Loucy (cell line): ENCODE data around the gene PCED1B.

Experiments
- H2AFZ ChIP-seq: fragments of 200-600 bp; sonication (generic); 2 replicates; pipeline ENCODE4 v1.6.0; 2016; ENCODE audit warnings: antibody characterized with exemption, mild to moderate bottlenecking, low read length, moderate library complexity
- H3F3A ChIP-seq: fragments of 200-600 bp; 2 replicates; pipeline ENCODE4 v1.6.0; 2016; ENCODE audit warnings: antibody characterized with exemption, low read depth, mild to moderate bottlenecking
- H3K27me3 ChIP-seq: fragments of 200-600 bp; sonication (generic); 2 replicates; pipeline ENCODE4 v1.6.1; 2014; ENCODE audit warnings: low read length, mild to moderate bottlenecking; ENCODE audit not compliant: insufficient read depth, poor library complexity, severe bottlenecking
- H3K36me3 ChIP-seq: fragments of 200-600 bp; sonication (generic); 2 replicates; pipeline ENCODE4 v1.6.1; 2016; ENCODE audit warnings: low read length; ENCODE audit not compliant: insufficient read depth
- H3K4me1 ChIP-seq: fragments of 200-600 bp; sonication (generic); 2 replicates; pipeline ENCODE4 v1.5.1; 2014; ENCODE audit warnings: low read length, mild to moderate bottlenecking; ENCODE audit not compliant: insufficient read depth, poor library complexity, severe bottlenecking
- H3K4me2 ChIP-seq: fragments of 200-600 bp; sonication (generic); 2 replicates; pipeline ENCODE4 v1.6.0; 2014; ENCODE audit warnings: antibody characterized with exemption, low read length, low read depth, mild to moderate bottlenecking; ENCODE audit not compliant: poor library complexity, severe bottlenecking
- H3K4me3 ChIP-seq: fragments of 200-600 bp; sonication (generic); 2 replicates; pipeline ENCODE4 v1.5.1; 2014; ENCODE audit warnings: low read length, mild to moderate bottlenecking, mixed read lengths; ENCODE audit not compliant: poor library complexity, severe bottlenecking
- H3K79me2 ChIP-seq: fragments of 200-600 bp; sonication (generic); 2 replicates; pipeline ENCODE4 v1.6.1; 2014; ENCODE audit warnings: low read length; ENCODE audit not compliant: insufficient read depth
- H3K9ac ChIP-seq: fragments of 200-600 bp; sonication (generic); 2 replicates; pipeline ENCODE4 v1.6.0; 2014; ENCODE audit warnings: mild to moderate bottlenecking, low read depth, low read length, moderate library complexity; ENCODE audit not compliant: poor library complexity, severe bottlenecking
- H3K9me2 ChIP-seq: fragments of 200-600 bp; sonication (generic); replicated peaks from 2 replicates; pipeline ENCODE4 v1.6.1; 2016; ENCODE audit warnings: low read depth, low read length, mixed read lengths
- H3K9me3 ChIP-seq: fragments of 200-600 bp; sonication (generic); 2 replicates; pipeline ENCODE4 v1.6.1; 2014; ENCODE audit warnings: mild to moderate bottlenecking, antibody characterized with exemption, low read length, low read depth; ENCODE audit not compliant: insufficient read depth
- H4K20me1 ChIP-seq: fragments of 200-600 bp; sonication (generic); 2 replicates; pipeline ENCODE4 v1.6.0; 2014; ENCODE audit warnings: antibody characterized with exemption, low read length, mild to moderate bottlenecking; ENCODE audit not compliant: insufficient read depth, poor library complexity, severe bottlenecking
- EZH2phosphoT487 ChIP-seq: fragments of 200-600 bp; IDR thresholded peaks from 2 replicates; pipeline ENCODE4 v1.6.1; 2018; ENCODE audit warnings: antibody characterized with exemption, mild to moderate bottlenecking, moderate library complexity, borderline replicate concordance
- TF ChIP-seq, protein P1 (sequence below): fragments of 200-600 bp; sonication (generic); conservative IDR thresholded peaks from 2 replicates; pipeline ENCODE4 v1.5.1; 2014; ENCODE audit warnings: mild to moderate bottlenecking, antibody characterized with exemption, low read length

Gene PCED1B, protein sequence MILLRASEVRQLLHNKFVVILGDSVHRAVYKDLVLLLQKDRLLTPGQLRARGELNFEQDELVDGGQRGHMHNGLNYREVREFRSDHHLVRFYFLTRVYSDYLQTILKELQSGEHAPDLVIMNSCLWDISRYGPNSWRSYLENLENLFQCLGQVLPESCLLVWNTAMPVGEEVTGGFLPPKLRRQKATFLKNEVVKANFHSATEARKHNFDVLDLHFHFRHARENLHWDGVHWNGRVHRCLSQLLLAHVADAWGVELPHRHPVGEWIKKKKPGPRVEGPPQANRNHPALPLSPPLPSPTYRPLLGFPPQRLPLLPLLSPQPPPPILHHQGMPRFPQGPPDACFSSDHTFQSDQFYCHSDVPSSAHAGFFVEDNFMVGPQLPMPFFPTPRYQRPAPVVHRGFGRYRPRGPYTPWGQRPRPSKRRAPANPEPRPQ

DNA sequence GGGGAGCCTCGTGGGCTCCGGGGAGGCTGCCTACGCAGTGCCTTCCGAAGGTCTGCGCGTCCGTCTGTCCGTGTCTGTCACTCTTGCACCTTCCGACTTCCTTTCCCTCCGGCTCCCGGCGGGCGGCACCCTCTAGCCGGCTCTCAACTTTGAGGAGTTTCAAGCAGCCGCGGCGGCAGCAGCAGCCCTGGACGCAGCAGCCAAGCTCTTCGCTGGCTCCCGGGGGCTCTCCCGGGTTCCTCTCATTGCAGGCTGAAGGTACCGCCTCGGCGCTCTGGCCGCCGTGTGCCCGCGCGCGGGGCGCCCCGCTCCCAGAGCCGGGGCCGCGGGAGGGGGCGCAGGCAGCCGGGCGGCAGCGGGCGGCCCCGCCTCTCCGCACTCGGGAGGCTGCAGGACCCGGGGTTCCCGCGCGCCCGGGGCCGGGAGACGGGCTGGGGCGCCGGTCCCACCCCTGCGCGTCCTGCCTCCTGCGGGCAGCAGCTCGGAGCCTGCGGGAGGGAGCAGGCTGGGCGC, at the start of gene PCED1B, which contains the start of gene AMIGO2:
Gene PCED1B, plus strand, starts transcription at position 154 of the 513 bp plus-strand sequence. CDS start 155,443 bp downstream, outside the sequence.
Gene AMIGO2, minus strand, starts transcription at position 492 of the 513 bp plus-strand sequence. CDS start 957 bp downstream, outside the sequence.
- Histone ChIP-seq H3K9me2 (no peaks in the 10 kb centered on the region), H2AFZ (peak within 1 kb of the TSS; percentile 93), H3K4me3 (peak within 1 kb of the TSS; percentile 78), H3K79me2 (no peaks in the 10 kb centered on the region), H3F3A (peaks cover 9% of the 10 kb centered on the region), H3K36me3 (no peaks in the 10 kb centered on the region), H3K4me1 (peaks cover 25% of the 10 kb centered on the region), H4K20me1 (no peaks in the 10 kb centered on the region), H3K9ac (peak within 1 kb of the TSS; percentile 67), H3K4me2 (peak within 1 kb of the TSS; percentile 93), H3K27me3 (no peaks in the 10 kb centered on the region), H3K9me3 (no peaks in the 10 kb centered on the region)
- TF ChIP-seq, protein P1, sequence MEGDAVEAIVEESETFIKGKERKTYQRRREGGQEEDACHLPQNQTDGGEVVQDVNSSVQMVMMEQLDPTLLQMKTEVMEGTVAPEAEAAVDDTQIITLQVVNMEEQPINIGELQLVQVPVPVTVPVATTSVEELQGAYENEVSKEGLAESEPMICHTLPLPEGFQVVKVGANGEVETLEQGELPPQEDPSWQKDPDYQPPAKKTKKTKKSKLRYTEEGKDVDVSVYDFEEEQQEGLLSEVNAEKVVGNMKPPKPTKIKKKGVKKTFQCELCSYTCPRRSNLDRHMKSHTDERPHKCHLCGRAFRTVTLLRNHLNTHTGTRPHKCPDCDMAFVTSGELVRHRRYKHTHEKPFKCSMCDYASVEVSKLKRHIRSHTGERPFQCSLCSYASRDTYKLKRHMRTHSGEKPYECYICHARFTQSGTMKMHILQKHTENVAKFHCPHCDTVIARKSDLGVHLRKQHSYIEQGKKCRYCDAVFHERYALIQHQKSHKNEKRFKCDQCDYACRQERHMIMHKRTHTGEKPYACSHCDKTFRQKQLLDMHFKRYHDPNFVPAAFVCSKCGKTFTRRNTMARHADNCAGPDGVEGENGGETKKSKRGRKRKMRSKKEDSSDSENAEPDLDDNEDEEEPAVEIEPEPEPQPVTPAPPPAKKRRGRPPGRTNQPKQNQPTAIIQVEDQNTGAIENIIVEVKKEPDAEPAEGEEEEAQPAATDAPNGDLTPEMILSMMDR, result peak; percentile 57
- no peak for TF ChIP-seq EZH2phosphoT487

DNA sequence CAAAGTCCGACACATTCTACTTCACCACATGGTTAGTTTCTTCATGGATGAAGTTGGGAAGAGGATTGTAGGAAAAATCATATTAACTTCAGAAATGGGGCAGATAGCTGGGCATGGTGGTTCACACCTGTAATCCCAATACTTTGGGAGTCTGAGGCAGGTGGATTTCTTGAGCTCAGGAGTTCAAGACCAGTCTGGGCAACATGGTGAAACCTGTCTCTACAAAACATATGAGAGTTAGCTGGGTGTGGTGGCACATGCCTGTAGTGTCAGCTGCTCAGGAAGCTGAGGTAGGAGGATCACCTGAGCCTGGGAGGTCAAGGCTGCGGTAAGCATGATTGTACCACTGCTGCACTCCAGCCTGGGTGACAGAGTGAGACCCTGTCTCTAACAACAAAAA, 49.5 kb upstream of the PCED1B start:
- Histone ChIP-seq H2AFZ (no peak overlapping the region), H3K36me3 (no peaks in the 10 kb centered on the region), H3F3A (no peaks in the 10 kb centered on the region), H4K20me1 (no peaks in the 10 kb centered on the region), H3K4me1 (no peaks in the 10 kb centered on the region), H3K9me3 (no peaks in the 10 kb centered on the region), H3K27me3 (no peaks in the 10 kb centered on the region), H3K4me2 (no peak overlapping the region), H3K4me3 (no peak overlapping the region), H3K9me2 (no peaks in the 10 kb centered on the region), H3K9ac (no peak overlapping the region), H3K79me2 (no peaks in the 10 kb centered on the region)
- TF ChIP-seq, protein P1, result no peak
- no peak for TF ChIP-seq EZH2phosphoT487

DNA sequence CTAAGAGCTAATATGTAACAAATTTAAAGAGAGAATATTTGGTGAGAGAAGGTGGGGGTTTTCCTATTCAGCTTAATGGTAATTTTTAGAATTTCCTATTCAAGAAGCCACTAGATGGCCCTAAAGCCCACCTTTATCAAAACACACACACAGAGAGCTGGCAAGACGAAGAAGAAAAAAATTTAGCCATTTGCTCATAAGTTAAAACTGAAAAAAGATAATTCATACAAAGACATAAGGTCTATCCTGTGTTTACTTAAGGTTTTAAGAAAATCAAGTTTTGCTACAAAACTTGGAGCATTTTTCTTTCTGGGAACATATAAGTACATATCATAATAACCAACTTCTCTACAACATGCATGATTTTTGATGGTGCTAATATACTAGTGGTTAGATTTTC, 46.8 kb upstream of the PCED1B start:
- no peaks in the 10 kb centered on the region for H4K20me1 ChIP-seq
- H3K27me3 ChIP-seq, result no peaks in the 10 kb centered on the region
- no peaks in the 10 kb centered on the region for H3F3A ChIP-seq
- no peaks in the 10 kb centered on the region for H3K36me3 ChIP-seq
- H2AFZ ChIP-seq, result peak overlapping the region; percentile 11; the same call in 1 of the 2 replicates
- no peaks in the 10 kb centered on the region for H3K9me3 ChIP-seq
- no peak overlapping the region for H3K4me3 ChIP-seq
- no peaks in the 10 kb centered on the region for H3K9me2 ChIP-seq
- H3K4me2 ChIP-seq, result no peak overlapping the region
- no peak for TF ChIP-seq EZH2phosphoT487
- TF ChIP-seq, protein P1, result peak; percentile 77
- H3K4me1 ChIP-seq, result no peaks in the 10 kb centered on the region
- no peak overlapping the region for H3K9ac ChIP-seq
- no peaks in the 10 kb centered on the region for H3K79me2 ChIP-seq
